GM12878 (cell line): ENCODE results near the gene SPATA16.

Experiments used
- BCLAF1 ChIP-seq: fragments of 450-650 bp; IDR thresholded peaks from 2 replicates; pipeline ENCODE4 v1.6.1; 2017; ENCODE audit warnings: antibody characterized with exemption, mild to moderate bottlenecking, moderate library complexity
- CTCF ChIP-seq, 3 experiments: IDR thresholded peaks in 2 of 3; conservative IDR thresholded peaks in 1 of 3; 2 replicates each; pipeline ENCODE4 v1.5.1; 2011; ENCODE audit warnings: low read depth in 3 of 3, low read length in 3 of 3, mild to moderate bottlenecking in 3 of 3, control low read depth in 2 of 3, moderate library complexity in 2 of 3, inconsistent platforms in 1 of 3, mixed read lengths in 1 of 3; ENCODE audit not compliant: control insufficient read depth in 2 of 3, insufficient read depth in 1 of 3; ENCODE audit errors: extremely low read depth in 1 of 3
- NFIC ChIP-seq: IDR thresholded peaks from 2 replicates; pipeline ENCODE4 v1.6.1; 2012; ENCODE audit warnings: low read depth, mild to moderate bottlenecking, inconsistent platforms, low read length, moderate library complexity
- RFX5 ChIP-seq: IDR thresholded peaks from 2 replicates; pipeline ENCODE4 v1.6.1; 2011; ENCODE audit warnings: low read depth, low read length, improper control_type of control experiment
- SRF ChIP-seq, 2 experiments: IDR thresholded peaks; 2 replicates each; pipeline ENCODE4 v1.6.1; 2011; ENCODE audit warnings: low read depth in 2 of 2, low read length in 2 of 2, mild to moderate bottlenecking in 1 of 2, moderate library complexity in 1 of 2
- ZNF24 ChIP-seq: fragments of 450-650 bp; IDR thresholded peaks from 2 replicates; pipeline ENCODE4 v1.6.1; 2017; ENCODE audit warnings: antibody characterized with exemption, mild to moderate bottlenecking

GRCh38 chr3:173049360-173049759, 91.7 kb downstream of the SPATA16 start:
- TF ChIP-seq NFIC (no peak), BCLAF1 (no peak), ZNF24 (no peak), CTCF (IDR thresholded peaks at IDR 0.05 in 2 of 3, conservative IDR thresholded peaks at IDR 0.05 in 1 of 3; ENCODE audit: control insufficient read depth in 2 of 3, extremely low read depth in 1 of 3, insufficient read depth in 1 of 3, low read depth in 3 of 3, low read length in 3 of 3) (no peak), RFX5 (no peak), SRF (IDR thresholded peaks at IDR 0.05; ENCODE audit: low read depth in 2 of 2, low read length in 2 of 2) (no peak)
